Liver (tissue), 9 donors: Measurements from ENCODE around the gene RAD9B. TPM values are rescaled to one million over a fixed set of nuclear protein-coding genes. Genes with fewer than 3 reads are reported as not detected.

Experiments used
- DNase-seq: peaks from one replicate; pipeline ENCODE4 v3.0.0-alpha.2; 2017; ENCODE audit warnings: low spot score
- H3K27ac ChIP-seq, 2 donors: one replicate each; pipeline ENCODE4 v1.7.0; 2013; ENCODE audit warnings: inconsistent platforms in 2 of 2, low read length in 2 of 2, control low read depth in 1 of 2, low read depth in 1 of 2, mild to moderate bottlenecking in 1 of 2
- H3K27me3 ChIP-seq, 4 donors: one replicate each; pipeline versions ENCODE4 v1.6.1 to v1.7.0; 2013; ENCODE audit warnings: low read length in 3 of 4, inconsistent platforms in 1 of 4, mild to moderate bottlenecking in 1 of 4, moderate library complexity in 1 of 4; ENCODE audit not compliant: control insufficient read depth in 4 of 4, insufficient read depth in 4 of 4
- H3K36me3 ChIP-seq, 4 donors: one replicate each; pipeline versions ENCODE4 v1.6.1 to v1.7.0; 2013; ENCODE audit warnings: low read length in 3 of 4, mild to moderate bottlenecking in 3 of 4, low read depth in 1 of 4, moderate library complexity in 1 of 4; ENCODE audit not compliant: control insufficient read depth in 4 of 4, insufficient read depth in 3 of 4
- H3K4me1 ChIP-seq, 4 donors: one replicate each; pipeline versions ENCODE4 v1.6.1 to v1.7.0; 2013; ENCODE audit warnings: low read length in 3 of 4, mild to moderate bottlenecking in 3 of 4, moderate library complexity in 1 of 4; ENCODE audit not compliant: control insufficient read depth in 4 of 4, insufficient read depth in 4 of 4
- H3K4me3 ChIP-seq, 3 donors: one replicate each; pipeline versions ENCODE4 v1.6.1 to v1.7.0; 2013; ENCODE audit warnings: low read length in 3 of 3, control low read depth in 1 of 3, low read depth in 1 of 3, mild to moderate bottlenecking in 1 of 3
- H3K9ac ChIP-seq, 2 donors: one replicate each; pipeline ENCODE4 v1.7.0; 2013; ENCODE audit warnings: low read length in 2 of 2, mild to moderate bottlenecking in 2 of 2, moderate library complexity in 2 of 2, control low read depth in 1 of 2, low read depth in 1 of 2
- H3K9me3 ChIP-seq, 4 donors: one replicate each; pipeline versions ENCODE4 v1.6.1 to v1.7.0; 2013; ENCODE audit warnings: low read length in 3 of 4; ENCODE audit not compliant: control insufficient read depth in 4 of 4
- EGR1 ChIP-seq, 2 donors: IDR thresholded peaks; 2 replicates each; pipeline ENCODE4 v1.6.1; 2016 to 2018; ENCODE audit warnings: antibody characterized with exemption in 2 of 2, low read depth in 2 of 2
- FOXA1 ChIP-seq: IDR thresholded peaks from 2 replicates; pipeline ENCODE4 v1.6.1; 2016; ENCODE audit warnings: antibody characterized with exemption
- FOXA2 ChIP-seq: IDR thresholded peaks from 2 replicates; pipeline ENCODE4 v1.6.1; 2016; ENCODE audit warnings: antibody characterized with exemption
- GABPA ChIP-seq, 2 donors: IDR thresholded peaks in 1 of 2; conservative IDR thresholded peaks in 1 of 2; 2 replicates each; pipeline ENCODE4 v1.6.1; 2016; ENCODE audit warnings: antibody characterized with exemption in 2 of 2, mild to moderate bottlenecking in 1 of 2, moderate library complexity in 1 of 2
- HNF4A ChIP-seq, 2 donors: conservative IDR thresholded peaks; 2 replicates each; pipeline ENCODE4 v1.6.1; 2016; ENCODE audit warnings: antibody characterized with exemption in 2 of 2, mild to moderate bottlenecking in 2 of 2
- HNF4G ChIP-seq: IDR thresholded peaks from 2 replicates; pipeline ENCODE4 v1.6.1; 2016; ENCODE audit warnings: antibody characterized with exemption
- JUND ChIP-seq, 2 donors: IDR thresholded peaks; 2 replicates each; pipeline ENCODE4 v1.6.1; 2016; ENCODE audit warnings: antibody characterized with exemption in 2 of 2
- NR2F2 ChIP-seq: IDR thresholded peaks from 2 replicates; pipeline ENCODE4 v1.6.1; 2016; ENCODE audit warnings: antibody characterized with exemption
- RAD21 ChIP-seq, 2 donors: IDR thresholded peaks; 2 replicates each; pipeline ENCODE4 v1.6.1; 2016; ENCODE audit warnings: antibody characterized with exemption in 2 of 2, mild to moderate bottlenecking in 2 of 2
- RXRA ChIP-seq, 2 donors: IDR thresholded peaks; 2 replicates each; pipeline ENCODE4 v1.6.1; 2017 to 2018; ENCODE audit warnings: antibody characterized with exemption in 2 of 2, mild to moderate bottlenecking in 1 of 2
- SP1 ChIP-seq: IDR thresholded peaks from 2 replicates; pipeline ENCODE4 v1.6.1; 2018; ENCODE audit warnings: antibody characterized with exemption, mild to moderate bottlenecking
- TAF1 ChIP-seq: conservative IDR thresholded peaks from 2 replicates; pipeline ENCODE4 v1.6.1; 2016; ENCODE audit warnings: antibody characterized with exemption, mild to moderate bottlenecking
- YY1 ChIP-seq: IDR thresholded peaks from 2 replicates; pipeline ENCODE4 v1.6.1; 2016; ENCODE audit warnings: antibody characterized with exemption, mild to moderate bottlenecking
- WGBS: extraction: QIAGEN DNeasy Blood & Tissue Kit; methylation state at CpG from one replicate; pipeline ENCODE4 v1.1.7; 2013; 5-methylcytosine and 5-hydroxymethylcytosine counted together
- polyA plus RNA-seq, 2 donors: library from polyadenylated mRNA; stranded (reverse) in 1 of 2; unstranded in 1 of 2; fragments of 200-250 nt in 1 of 2; fragments of >200 nt in 1 of 2; fragmentation: Nextera tagmentation in 1 of 2; extraction: Ambion mirVana in 1 of 2; gene quantifications; one replicate each; pipeline versions ENCODE4 v1.2.1 to v1.2.3, GENCODE V29; 2013 to 2015
- total RNA-seq, 2 donors: library from RNA; depleted of rRNA; stranded (reverse); fragments of >200 nt; gene quantifications; one replicate each; pipeline ENCODE4 v1.2.3, GENCODE V29; 2014
- TF ChIP-seq, protein P1 (sequence below): IDR thresholded peaks from 2 replicates; pipeline ENCODE4 v1.6.1; 2016; ENCODE audit warnings: antibody characterized with exemption
- TF ChIP-seq, protein P2 (sequence below): IDR thresholded peaks from 2 replicates; pipeline ENCODE4 v1.6.1; 2016; ENCODE audit warnings: antibody characterized with exemption
- TF ChIP-seq, protein P3 (sequence below): IDR thresholded peaks from 2 replicates; pipeline ENCODE4 v1.6.1; 2016; ENCODE audit warnings: antibody characterized with exemption, mild to moderate bottlenecking
- TF ChIP-seq, protein P4 (sequence below): IDR thresholded peaks from 2 replicates; pipeline ENCODE4 v1.6.1; 2016; ENCODE audit warnings: antibody characterized with exemption
- TF ChIP-seq, protein P5 (sequence below): fragments of 150-350 bp; IDR thresholded peaks from 2 replicates; pipeline ENCODE4 v1.5.1; 2017; ENCODE audit warnings: improper control_type of control experiment, low read depth, low read length; ENCODE audit not compliant: missing input control
- donor health status: healthy.
- donor health status: healthy.
- donor health status: healthy.
- donor health status: healthy.
- donor health status: healthy.

The RAD9B gene
- total and polyA plus RNA-seq, 4 donors = 0.14 to 0.56 (median 0.28) TPM

GRCh38 chr12:110468214-110469048 lies 33.7 kb upstream of the RAD9B start, which contains the start of the genes FAM216A and GPN3:
TSS of gene FAM216A (plus strand) at chr12:110468845. CDS start at chr12:110468876, 31 bp downstream.
TSS of gene GPN3 (minus strand) at chr12:110468257. CDS start at chr12:110468203, 54 bp downstream.
- peaks cover 0 to 6% (median 2%) of the 10 kb centered on the region in 4 donors for H3K36me3 ChIP-seq
- H3K9ac ChIP-seq = peak within 1 kb of the TSS; percentile 77 to 93
- peak within 1 kb of the TSS; percentile 71 to 99 (median 94) for H3K4me3 ChIP-seq
- TF ChIP-seq FOXA1 (peak; percentile 75), TAF1 (peak; percentile 91), HNF4A (conservative IDR thresholded peaks at IDR 0.05) (peak; percentile 24 to 43), YY1 (peak; percentile 95), GABPA (IDR thresholded peaks at IDR 0.05 in 1 of 2, conservative IDR thresholded peaks at IDR 0.05 in 1 of 2) (peak in 1 of 2 donors; percentile 83), EGR1 (IDR thresholded peaks at IDR 0.05; ENCODE audit: low read depth in 2 of 2) (peak; percentile 25 to 48), FOXA2 (peak; percentile 61), HNF4G (peak; percentile 36), RXRA (IDR thresholded peaks at IDR 0.05) (peak; percentile 67 to 69), SP1 (peak; percentile 90), NR2F2 (peak; percentile 36), JUND (IDR thresholded peaks at IDR 0.05) (peak in 1 of 2 donors; percentile 17), RAD21 (IDR thresholded peaks at IDR 0.05) (peak; percentile 47 to 53)
- TF ChIP-seq, protein P1, sequence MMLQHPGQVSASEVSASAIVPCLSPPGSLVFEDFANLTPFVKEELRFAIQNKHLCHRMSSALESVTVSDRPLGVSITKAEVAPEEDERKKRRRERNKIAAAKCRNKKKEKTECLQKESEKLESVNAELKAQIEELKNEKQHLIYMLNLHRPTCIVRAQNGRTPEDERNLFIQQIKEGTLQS = peak; percentile 54
- TF ChIP-seq, protein P2, sequence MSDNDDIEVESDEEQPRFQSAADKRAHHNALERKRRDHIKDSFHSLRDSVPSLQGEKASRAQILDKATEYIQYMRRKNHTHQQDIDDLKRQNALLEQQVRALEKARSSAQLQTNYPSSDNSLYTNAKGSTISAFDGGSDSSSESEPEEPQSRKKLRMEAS = peak; percentile 97
- TF ChIP-seq, protein P3, sequence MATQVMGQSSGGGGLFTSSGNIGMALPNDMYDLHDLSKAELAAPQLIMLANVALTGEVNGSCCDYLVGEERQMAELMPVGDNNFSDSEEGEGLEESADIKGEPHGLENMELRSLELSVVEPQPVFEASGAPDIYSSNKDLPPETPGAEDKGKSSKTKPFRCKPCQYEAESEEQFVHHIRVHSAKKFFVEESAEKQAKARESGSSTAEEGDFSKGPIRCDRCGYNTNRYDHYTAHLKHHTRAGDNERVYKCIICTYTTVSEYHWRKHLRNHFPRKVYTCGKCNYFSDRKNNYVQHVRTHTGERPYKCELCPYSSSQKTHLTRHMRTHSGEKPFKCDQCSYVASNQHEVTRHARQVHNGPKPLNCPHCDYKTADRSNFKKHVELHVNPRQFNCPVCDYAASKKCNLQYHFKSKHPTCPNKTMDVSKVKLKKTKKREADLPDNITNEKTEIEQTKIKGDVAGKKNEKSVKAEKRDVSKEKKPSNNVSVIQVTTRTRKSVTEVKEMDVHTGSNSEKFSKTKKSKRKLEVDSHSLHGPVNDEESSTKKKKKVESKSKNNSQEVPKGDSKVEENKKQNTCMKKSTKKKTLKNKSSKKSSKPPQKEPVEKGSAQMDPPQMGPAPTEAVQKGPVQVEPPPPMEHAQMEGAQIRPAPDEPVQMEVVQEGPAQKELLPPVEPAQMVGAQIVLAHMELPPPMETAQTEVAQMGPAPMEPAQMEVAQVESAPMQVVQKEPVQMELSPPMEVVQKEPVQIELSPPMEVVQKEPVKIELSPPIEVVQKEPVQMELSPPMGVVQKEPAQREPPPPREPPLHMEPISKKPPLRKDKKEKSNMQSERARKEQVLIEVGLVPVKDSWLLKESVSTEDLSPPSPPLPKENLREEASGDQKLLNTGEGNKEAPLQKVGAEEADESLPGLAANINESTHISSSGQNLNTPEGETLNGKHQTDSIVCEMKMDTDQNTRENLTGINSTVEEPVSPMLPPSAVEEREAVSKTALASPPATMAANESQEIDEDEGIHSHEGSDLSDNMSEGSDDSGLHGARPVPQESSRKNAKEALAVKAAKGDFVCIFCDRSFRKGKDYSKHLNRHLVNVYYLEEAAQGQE = peak; percentile 80
- TF ChIP-seq, protein P4, sequence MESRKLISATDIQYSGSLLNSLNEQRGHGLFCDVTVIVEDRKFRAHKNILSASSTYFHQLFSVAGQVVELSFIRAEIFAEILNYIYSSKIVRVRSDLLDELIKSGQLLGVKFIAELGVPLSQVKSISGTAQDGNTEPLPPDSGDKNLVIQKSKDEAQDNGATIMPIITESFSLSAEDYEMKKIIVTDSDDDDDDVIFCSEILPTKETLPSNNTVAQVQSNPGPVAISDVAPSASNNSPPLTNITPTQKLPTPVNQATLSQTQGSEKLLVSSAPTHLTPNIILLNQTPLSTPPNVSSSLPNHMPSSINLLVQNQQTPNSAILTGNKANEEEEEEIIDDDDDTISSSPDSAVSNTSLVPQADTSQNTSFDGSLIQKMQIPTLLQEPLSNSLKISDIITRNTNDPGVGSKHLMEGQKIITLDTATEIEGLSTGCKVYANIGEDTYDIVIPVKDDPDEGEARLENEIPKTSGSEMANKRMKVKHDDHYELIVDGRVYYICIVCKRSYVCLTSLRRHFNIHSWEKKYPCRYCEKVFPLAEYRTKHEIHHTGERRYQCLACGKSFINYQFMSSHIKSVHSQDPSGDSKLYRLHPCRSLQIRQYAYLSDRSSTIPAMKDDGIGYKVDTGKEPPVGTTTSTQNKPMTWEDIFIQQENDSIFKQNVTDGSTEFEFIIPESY = peak; percentile 98
- TF ChIP-seq, protein P5, sequence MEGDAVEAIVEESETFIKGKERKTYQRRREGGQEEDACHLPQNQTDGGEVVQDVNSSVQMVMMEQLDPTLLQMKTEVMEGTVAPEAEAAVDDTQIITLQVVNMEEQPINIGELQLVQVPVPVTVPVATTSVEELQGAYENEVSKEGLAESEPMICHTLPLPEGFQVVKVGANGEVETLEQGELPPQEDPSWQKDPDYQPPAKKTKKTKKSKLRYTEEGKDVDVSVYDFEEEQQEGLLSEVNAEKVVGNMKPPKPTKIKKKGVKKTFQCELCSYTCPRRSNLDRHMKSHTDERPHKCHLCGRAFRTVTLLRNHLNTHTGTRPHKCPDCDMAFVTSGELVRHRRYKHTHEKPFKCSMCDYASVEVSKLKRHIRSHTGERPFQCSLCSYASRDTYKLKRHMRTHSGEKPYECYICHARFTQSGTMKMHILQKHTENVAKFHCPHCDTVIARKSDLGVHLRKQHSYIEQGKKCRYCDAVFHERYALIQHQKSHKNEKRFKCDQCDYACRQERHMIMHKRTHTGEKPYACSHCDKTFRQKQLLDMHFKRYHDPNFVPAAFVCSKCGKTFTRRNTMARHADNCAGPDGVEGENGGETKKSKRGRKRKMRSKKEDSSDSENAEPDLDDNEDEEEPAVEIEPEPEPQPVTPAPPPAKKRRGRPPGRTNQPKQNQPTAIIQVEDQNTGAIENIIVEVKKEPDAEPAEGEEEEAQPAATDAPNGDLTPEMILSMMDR = no peak
- no peaks in the 10 kb centered on the region for H3K27me3 ChIP-seq
- peak; percentile 97 for DNase-seq
- peaks cover 0 to 27% (median 21%) of the 10 kb centered on the region in 4 donors for H3K4me1 ChIP-seq
- H3K9me3 ChIP-seq = no peaks in the 10 kb centered on the region
- H3K27ac ChIP-seq = peak within 1 kb of the TSS; percentile 79 to 95
- WGBS = under 1% methylated on average over 78 of the region's 78 CpGs
